IPS DF 19.7 (cell line): ENCODE data around the gene BRIP1.

Source experiments
- DNase-seq: peaks from one replicate; pipeline ENCODE4 v3.0.0-alpha.2; 2013; ENCODE audit warnings: low read depth, low spot score

Gene BRIP1

GRCh38 chr17:61634942-61635538, 228.3 kb downstream of the BRIP1 start:
- no peak for DNase-seq

GRCh38 chr17:61634011-61634539, 229.3 kb downstream of the BRIP1 start:
- no peak for DNase-seq

- no peak for DNase-seq
Measured at GRCh38 chr17:61632826-61633225, 230.5 kb downstream of the BRIP1 start.

GRCh38 chr17:61631800-61632199, 231.5 kb downstream of the BRIP1 start:
- no peak for DNase-seq
